HFF-Myc (cell line): ENCODE measurements around the gene CHST11.

Experiments
- DNase-seq: peaks from one replicate; pipeline ENCODE4 v3.0.0-alpha.2; 2011; ENCODE audit warnings: low read depth; ENCODE audit errors: extremely low read depth
- H3K4me3 ChIP-seq: replicated peaks from 2 replicates; pipeline ENCODE4 v1.5.1; 2011; ENCODE audit warnings: low read depth, mild to moderate bottlenecking, control low read depth, low read length
- TF ChIP-seq, protein P1 (sequence below): IDR thresholded peaks from 2 replicates; pipeline ENCODE4 v1.5.1; 2012; ENCODE audit warnings: mild to moderate bottlenecking, low read depth, low read length, control low read depth; ENCODE audit errors: missing control alignments

Gene CHST11

DNA sequence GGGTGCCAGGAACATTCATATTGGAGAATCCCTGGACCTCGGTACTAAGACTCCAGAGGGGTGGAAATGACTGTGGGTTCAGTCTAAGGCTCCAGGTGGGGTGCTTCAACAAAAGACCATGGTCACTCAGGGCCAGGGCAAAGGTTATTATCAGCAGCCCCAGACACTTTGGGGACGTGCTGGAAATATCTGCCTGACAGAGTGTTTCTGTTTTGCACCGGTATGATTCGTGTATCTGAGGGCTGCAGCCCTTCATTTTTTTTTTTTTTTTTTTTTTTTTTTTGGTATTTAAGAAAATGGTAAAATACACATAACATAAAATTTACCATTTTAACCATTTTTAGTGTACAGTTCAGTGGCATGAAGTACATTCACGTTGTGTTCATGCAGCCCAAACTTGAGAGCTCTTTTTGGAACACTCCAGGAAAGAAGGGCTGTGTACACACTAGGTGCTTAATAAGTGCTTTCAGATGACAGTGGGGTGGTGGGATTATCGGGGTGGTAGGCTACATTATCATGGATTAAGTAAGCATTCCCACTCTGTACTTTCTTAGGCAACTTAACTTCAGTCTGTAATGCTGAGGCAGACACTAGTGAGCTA lies 120.3 kb downstream of the CHST11 start:
- TF ChIP-seq, protein P1, sequence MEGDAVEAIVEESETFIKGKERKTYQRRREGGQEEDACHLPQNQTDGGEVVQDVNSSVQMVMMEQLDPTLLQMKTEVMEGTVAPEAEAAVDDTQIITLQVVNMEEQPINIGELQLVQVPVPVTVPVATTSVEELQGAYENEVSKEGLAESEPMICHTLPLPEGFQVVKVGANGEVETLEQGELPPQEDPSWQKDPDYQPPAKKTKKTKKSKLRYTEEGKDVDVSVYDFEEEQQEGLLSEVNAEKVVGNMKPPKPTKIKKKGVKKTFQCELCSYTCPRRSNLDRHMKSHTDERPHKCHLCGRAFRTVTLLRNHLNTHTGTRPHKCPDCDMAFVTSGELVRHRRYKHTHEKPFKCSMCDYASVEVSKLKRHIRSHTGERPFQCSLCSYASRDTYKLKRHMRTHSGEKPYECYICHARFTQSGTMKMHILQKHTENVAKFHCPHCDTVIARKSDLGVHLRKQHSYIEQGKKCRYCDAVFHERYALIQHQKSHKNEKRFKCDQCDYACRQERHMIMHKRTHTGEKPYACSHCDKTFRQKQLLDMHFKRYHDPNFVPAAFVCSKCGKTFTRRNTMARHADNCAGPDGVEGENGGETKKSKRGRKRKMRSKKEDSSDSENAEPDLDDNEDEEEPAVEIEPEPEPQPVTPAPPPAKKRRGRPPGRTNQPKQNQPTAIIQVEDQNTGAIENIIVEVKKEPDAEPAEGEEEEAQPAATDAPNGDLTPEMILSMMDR, result no peak
- no peak for DNase-seq
- H3K4me3 ChIP-seq, result no peak overlapping the region

DNA sequence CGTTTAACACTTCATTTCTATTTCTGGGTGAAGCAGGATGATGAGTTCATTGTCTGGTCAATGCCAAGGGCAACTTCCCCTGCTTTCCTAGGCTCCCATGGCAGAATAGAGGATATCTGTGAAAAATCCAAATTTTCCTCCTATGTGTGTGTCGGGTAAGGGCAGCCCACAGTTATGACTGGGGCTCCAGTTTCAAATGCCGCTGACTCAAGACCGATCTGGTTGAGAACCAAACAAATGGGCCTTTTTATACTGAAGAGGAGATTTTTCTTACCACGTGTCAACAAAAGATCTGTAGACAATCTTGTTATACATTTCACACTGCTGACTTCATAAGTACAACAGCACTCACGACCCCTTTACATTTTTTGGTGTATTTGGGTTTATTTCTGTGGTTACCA lies 120.8 kb downstream of the CHST11 start:
- no peak for DNase-seq
- no peak overlapping the region for H3K4me3 ChIP-seq
- TF ChIP-seq, protein P1, result no peak

DNA sequence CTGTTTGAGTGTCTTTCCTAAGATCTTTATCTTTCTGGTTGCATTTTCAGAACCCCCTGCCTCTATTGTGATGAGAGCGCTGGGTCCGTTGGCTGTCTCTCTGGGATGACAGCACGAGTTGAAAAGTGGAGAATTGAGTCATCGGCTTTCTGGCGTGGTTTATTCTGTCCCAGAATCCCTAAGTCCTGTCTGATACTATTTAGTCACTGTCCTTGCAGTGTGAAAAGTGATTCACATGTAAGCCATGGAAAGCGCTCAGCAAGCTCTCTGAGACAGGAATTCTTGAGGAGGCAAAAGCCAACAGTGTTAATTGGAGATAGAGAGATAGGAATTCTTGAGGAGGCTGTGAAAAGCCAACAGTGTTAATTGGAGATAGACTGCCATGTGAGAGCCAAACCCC lies 121.7 kb downstream of the CHST11 start:
- DNase-seq, result peak; percentile 35
- TF ChIP-seq, protein P1, result no peak
- H3K4me3 ChIP-seq, result no peak overlapping the region

DNA sequence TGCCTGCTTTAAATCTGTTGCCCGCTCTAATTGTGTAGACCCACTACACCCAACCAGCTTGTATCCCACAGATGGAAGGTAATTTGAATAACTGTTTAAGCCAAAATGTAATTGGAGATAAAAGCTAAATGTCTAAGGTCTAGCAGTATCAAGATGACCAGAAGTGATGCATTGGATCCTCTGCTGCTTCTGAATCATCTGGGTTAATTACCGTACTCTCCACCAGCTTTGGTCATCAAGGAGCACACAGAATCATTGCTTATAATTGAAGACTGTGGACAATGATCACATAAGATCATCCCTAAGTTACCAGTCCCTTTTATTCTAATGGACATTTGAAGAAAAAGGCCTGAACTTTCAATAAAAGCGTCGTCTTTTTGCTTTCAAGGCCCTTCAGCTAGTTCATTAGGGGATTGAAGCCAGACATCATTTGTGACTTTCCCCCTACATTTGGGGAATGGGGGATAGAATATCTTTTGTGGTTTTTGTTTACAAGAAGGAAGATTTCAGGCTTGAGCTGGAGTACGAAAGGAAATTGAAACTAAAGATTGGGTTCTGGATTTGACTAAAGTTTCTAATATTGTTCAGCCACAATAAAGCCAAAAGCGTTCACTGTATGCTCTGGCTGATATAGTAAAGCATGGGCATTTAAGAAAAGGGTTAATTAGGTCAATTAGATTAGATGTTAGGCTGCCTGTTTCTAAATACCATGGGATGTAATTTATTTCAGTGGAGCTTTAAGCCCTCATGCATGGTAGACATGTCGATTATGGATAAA lies 123.2 kb downstream of the CHST11 start:
- TF ChIP-seq, protein P1, result no peak
- DNase-seq, result no peak
- no peak overlapping the region for H3K4me3 ChIP-seq

DNA sequence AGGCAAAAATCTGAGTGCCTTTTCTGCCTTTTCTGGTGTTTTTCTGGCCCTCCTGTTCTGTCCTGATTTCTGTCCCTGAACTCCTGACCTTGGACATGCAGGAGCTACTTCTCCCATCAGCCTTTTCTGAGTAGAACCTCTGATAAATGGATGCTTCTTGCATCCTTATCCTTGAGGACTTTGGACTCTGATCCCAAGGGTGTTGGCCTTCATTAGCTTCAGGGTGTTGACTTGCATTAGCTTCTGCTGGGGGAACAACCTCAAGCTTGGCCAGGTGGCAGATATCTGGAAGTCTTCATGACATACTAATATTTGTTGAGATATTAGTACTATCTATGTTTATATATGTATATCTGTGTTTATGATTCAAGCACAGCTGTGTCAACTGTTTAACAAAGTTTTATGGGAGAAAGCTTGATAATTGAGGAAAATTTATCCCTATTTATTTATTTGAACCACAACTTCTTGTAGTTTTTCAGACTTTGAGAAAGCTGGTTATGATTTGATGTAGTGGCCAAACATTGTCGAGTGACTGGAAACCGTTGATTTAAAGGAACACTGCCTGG lies 124.3 kb downstream of the CHST11 start:
- TF ChIP-seq, protein P1, result no peak
- no peak for DNase-seq
- no peak overlapping the region for H3K4me3 ChIP-seq

DNA sequence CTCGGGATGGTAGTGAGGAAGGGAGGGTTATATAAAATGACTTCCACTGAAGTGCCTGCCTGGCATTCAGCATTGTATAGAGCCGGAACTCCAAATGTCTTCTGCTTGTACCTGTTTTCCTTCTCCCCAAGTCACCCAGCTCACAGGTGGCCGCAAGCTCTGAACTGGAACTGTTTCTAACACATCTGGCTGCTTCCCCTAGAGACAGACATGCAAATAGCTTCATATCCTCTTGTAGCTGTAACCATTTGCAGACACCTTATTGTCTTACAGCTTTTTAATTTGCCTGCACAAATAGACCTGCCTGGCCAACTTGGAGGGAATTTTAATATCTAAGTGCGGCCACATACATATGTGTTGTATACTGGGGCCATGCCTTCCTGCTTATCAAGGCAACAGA lies 126.0 kb downstream of the CHST11 start:
- no peak for DNase-seq
- H3K4me3 ChIP-seq, result no peak overlapping the region
- TF ChIP-seq, protein P1, result no peak
